Upper lobe of left lung (tissue), 6 donors: ENCODE measurements around the gene VSIG10L. TPM values are rescaled to one million over a fixed set of nuclear protein-coding genes. Genes with fewer than 3 reads are reported as not detected.

Experiments
- ATAC-seq, 2 donors: fragments of 200-7000 bp; cut with Tn5 transposase; one replicate each; pipeline ENCODE4 v1.9.1; 2022; ENCODE audit warnings: mild to moderate bottlenecking in 2 of 2, moderate library complexity in 2 of 2; ENCODE audit not compliant: low FRiP score in 2 of 2
- DNase-seq, 2 donors: peaks; one replicate each; pipeline ENCODE4 v3.0.0-alpha.2; 2019 to 2020
- H3K27ac ChIP-seq, 4 donors: fragments of 200-600 bp; sonication (generic); one replicate each; pipeline ENCODE4 v1.5.1; 2016 to 2019
- H3K27me3 ChIP-seq, 4 donors: fragments of 200-600 bp; sonication (generic); one replicate each; pipeline ENCODE4 v1.5.1; 2017 to 2019
- H3K36me3 ChIP-seq, 4 donors: fragments of 200-600 bp; sonication (generic); one replicate each; pipeline ENCODE4 v1.5.1; 2016 to 2019
- H3K4me1 ChIP-seq, 4 donors: fragments of 200-600 bp; sonication (generic); one replicate each; pipeline ENCODE4 v1.5.1; 2018 to 2019
- H3K4me3 ChIP-seq, 4 donors: fragments of 200-600 bp; sonication (generic); one replicate each; pipeline ENCODE4 v1.5.1; 2017 to 2019; ENCODE audit warnings: mild to moderate bottlenecking in 2 of 4, moderate library complexity in 1 of 4
- H3K9me3 ChIP-seq, 4 donors: fragments of 200-600 bp; sonication (generic); one replicate each; pipeline ENCODE4 v1.5.1; 2018 to 2019
- EP300 ChIP-seq, 4 donors: sonication (generic); formaldehyde crosslinking; IDR thresholded peaks; one replicate each; pipeline ENCODE4 v1.5.1; 2017; ENCODE audit warnings: antibody characterized with exemption in 4 of 4, control low read depth in 2 of 4
- POLR2A ChIP-seq, 4 donors: fragments of 450-650 bp; IDR thresholded peaks; one replicate each; pipeline ENCODE4 v1.5.1; 2016 to 2017; ENCODE audit warnings: antibody characterized with exemption in 4 of 4, mild to moderate bottlenecking in 2 of 4
- POLR2AphosphoS5 ChIP-seq, 2 donors: sonication (generic); formaldehyde crosslinking; IDR thresholded peaks; one replicate each; pipeline ENCODE4 v1.5.1; 2017; ENCODE audit warnings: antibody characterized with exemption in 2 of 2
- WGBS, 2 donors: methylation state at CpG; one replicate each; pipeline ENCODE4 v1.1.5; 2017 to 2018; 5-methylcytosine and 5-hydroxymethylcytosine counted together
- total RNA-seq, 6 donors: library from RNA; depleted of rRNA in 4 of 6; stranded (reverse); fragments of >200 nt in 4 of 6; gene quantifications; one replicate each; pipeline versions ENCODE4 v1.1.0 to v1.2.1, GENCODE V29; 2016 to 2021
- TF ChIP-seq, protein P1 (sequence below), 6 experiments: fragments of 450-650 bp in 4 of 6; fragments of 200-600 bp in 2 of 6; sonication (generic) in 2 of 6; IDR thresholded peaks; one replicate each; pipeline ENCODE4 v1.5.1; 2016 to 2019; ENCODE audit warnings: antibody characterized with exemption in 6 of 6
- donor health status: DM: no; HTN: no; CAD: no; lungs with moderate emphysema.
- donor health status: DM: no; HTN: yes; CAD: no; lungs with severe emphysema.

The VSIG10L gene
- total RNA-seq, 6 donors from 2014 or later: 0.76 to 13.6 (median 2.8) TPM

DNA sequence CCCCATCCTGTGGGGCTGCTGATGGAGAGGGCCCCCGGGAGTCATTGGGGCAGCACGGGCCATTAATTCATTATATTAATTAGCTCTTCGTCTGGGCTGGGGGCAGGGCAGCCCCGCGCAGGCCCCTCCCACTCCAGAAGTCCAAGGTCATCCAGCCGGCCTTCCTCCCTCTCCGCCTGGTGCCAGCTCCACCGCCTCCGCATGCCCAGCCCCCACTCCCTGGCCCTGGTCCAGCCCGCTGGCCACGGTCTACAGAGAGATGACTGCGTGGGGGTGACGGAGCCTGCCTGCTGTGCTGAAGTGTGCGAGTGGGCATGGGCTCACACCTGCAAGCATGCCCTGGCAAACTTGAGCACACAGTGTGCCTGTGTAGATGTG lies 21.7 kb downstream of the VSIG10L start:
- Histone ChIP-seq H3K4me3 (no peak overlapping the region), H3K27ac (no peak overlapping the region), H3K36me3 (no peaks in the 10 kb centered on the region), H3K27me3 (no peaks in the 10 kb centered on the region), H3K4me1 (no peaks in the 10 kb centered on the region), H3K9me3 (no peaks in the 10 kb centered on the region)
- 27 to 50% methylated on average over 1 to 10 of the region's 14 CpGs for WGBS, 2 donors
- DNase-seq (peak in 1 of 2 donors; percentile 82), ATAC-seq (no peak)
- TF ChIP-seq POLR2A (IDR thresholded peaks at IDR 0.05) (no peak), POLR2AphosphoS5 (IDR thresholded peaks at IDR 0.05) (no peak)
- TF ChIP-seq, protein P1, sequence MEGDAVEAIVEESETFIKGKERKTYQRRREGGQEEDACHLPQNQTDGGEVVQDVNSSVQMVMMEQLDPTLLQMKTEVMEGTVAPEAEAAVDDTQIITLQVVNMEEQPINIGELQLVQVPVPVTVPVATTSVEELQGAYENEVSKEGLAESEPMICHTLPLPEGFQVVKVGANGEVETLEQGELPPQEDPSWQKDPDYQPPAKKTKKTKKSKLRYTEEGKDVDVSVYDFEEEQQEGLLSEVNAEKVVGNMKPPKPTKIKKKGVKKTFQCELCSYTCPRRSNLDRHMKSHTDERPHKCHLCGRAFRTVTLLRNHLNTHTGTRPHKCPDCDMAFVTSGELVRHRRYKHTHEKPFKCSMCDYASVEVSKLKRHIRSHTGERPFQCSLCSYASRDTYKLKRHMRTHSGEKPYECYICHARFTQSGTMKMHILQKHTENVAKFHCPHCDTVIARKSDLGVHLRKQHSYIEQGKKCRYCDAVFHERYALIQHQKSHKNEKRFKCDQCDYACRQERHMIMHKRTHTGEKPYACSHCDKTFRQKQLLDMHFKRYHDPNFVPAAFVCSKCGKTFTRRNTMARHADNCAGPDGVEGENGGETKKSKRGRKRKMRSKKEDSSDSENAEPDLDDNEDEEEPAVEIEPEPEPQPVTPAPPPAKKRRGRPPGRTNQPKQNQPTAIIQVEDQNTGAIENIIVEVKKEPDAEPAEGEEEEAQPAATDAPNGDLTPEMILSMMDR (IDR thresholded peaks at IDR 0.05): no peak

GRCh38 chr19:51319649-51320279 lies 22.2 kb downstream of the VSIG10L start:
- Histone ChIP-seq H3K4me3 (no peak overlapping the region), H3K27ac (no peak overlapping the region), H3K27me3 (no peaks in the 10 kb centered on the region), H3K4me1 (no peaks in the 10 kb centered on the region), H3K9me3 (no peaks in the 10 kb centered on the region), H3K36me3 (no peaks in the 10 kb centered on the region)
- 77 to 79% methylated on average over 6 to 14 of the region's 14 CpGs for WGBS, 2 donors
- DNase-seq (no peak), ATAC-seq (no peak)
- no peak for TF ChIP-seq EP300 (IDR thresholded peaks at IDR 0.05)
- no peak for TF ChIP-seq POLR2AphosphoS5 (IDR thresholded peaks at IDR 0.05)
- TF ChIP-seq POLR2A (IDR thresholded peaks at IDR 0.05): no peak
- TF ChIP-seq, protein P1 (IDR thresholded peaks at IDR 0.05): no peak

GRCh38 chr19:51318687-51319648 lies 23.0 kb downstream of the VSIG10L start:
- Histone ChIP-seq H3K4me1 (no peaks in the 10 kb centered on the region), H3K27me3 (no peaks in the 10 kb centered on the region), H3K4me3 (no peak overlapping the region), H3K27ac (no peak overlapping the region), H3K9me3 (no peaks in the 10 kb centered on the region), H3K36me3 (no peaks in the 10 kb centered on the region)
- no peak for ATAC-seq
- TF ChIP-seq, protein P1 (IDR thresholded peaks at IDR 0.05): no peak
- no peak for TF ChIP-seq POLR2AphosphoS5 (IDR thresholded peaks at IDR 0.05)
- TF ChIP-seq POLR2A (IDR thresholded peaks at IDR 0.05): no peak
- no peak for TF ChIP-seq EP300 (IDR thresholded peaks at IDR 0.05)
- no peak for DNase-seq
- 69 to 74% methylated on average over 17 to 23 of the region's 23 CpGs for WGBS, 2 donors

GRCh38 chr19:51317968-51318367 lies 24.0 kb downstream of the VSIG10L start:
- Histone ChIP-seq H3K9me3 (no peaks in the 10 kb centered on the region), H3K27ac (no peak overlapping the region), H3K27me3 (no peaks in the 10 kb centered on the region), H3K4me3 (no peak overlapping the region), H3K36me3 (no peaks in the 10 kb centered on the region), H3K4me1 (no peaks in the 10 kb centered on the region)
- 40 to 90% methylated on average over 1 of the region's 1 CpG for WGBS, 2 donors
- DNase-seq (no peak), ATAC-seq (no peak)
- no peak for TF ChIP-seq POLR2A (IDR thresholded peaks at IDR 0.05)
- TF ChIP-seq, protein P1 (IDR thresholded peaks at IDR 0.05): no peak
- TF ChIP-seq EP300 (IDR thresholded peaks at IDR 0.05): no peak
- TF ChIP-seq POLR2AphosphoS5 (IDR thresholded peaks at IDR 0.05): no peak
